Measurements from ENCODE around the gene MYO5B. TPM values are rescaled to one million over a fixed set of nuclear protein-coding genes. Genes with fewer than 3 reads are reported as not detected.
A peak's percentile ranks its signal among the peaks of the same experiment; 100 is the strongest.

The MYO5B gene
- total RNA-seq, 4 donors from 2014 or later, result 0.05 to 0.60 (median 0.35) TPM

DNA sequence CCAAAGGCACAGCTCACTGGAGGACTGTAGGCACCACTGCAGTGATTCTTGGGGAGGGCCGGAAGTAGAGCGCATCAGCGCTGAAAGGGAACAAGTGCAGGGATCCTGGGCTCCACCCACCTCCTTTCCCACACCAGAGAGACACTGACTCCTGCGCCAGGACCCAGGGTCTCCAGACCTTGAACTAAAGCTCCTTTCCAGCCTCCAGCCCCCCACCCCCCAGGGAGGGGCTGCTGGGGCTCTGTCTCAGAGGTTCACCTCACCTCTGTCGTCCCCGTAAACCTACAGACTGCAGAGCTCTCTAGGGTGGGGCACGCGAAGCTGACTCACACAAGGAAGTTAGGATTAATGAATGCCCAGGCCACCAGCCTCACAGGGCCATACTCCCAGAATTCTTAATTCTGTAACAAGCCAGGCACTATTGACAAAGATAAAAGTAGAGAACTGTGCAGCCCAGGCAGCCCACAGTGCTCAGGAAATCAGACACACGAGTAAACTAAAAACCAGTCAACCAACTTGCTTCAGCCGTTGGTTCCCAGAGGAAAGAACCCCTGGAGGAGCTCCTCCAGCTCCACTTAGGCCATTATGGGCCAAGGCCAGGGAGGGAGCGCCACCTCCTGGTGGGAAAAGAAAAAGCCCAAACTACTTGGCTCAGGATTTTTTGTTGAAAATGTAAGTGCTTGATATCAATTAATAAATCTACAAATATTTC, 336.5 kb downstream of the MYO5B start:
- peak in 1 of 2 donors; percentile 62 for ATAC-seq
- intact Hi-C loops (cut with DNase I; ENCODE audit: low total_unique reads), result loop anchor here (2.0 to 5.0 kb wide), 3 partner anchors 46 to 348 kb away; partner anchors contain the start of gene ACAA2

DNA sequence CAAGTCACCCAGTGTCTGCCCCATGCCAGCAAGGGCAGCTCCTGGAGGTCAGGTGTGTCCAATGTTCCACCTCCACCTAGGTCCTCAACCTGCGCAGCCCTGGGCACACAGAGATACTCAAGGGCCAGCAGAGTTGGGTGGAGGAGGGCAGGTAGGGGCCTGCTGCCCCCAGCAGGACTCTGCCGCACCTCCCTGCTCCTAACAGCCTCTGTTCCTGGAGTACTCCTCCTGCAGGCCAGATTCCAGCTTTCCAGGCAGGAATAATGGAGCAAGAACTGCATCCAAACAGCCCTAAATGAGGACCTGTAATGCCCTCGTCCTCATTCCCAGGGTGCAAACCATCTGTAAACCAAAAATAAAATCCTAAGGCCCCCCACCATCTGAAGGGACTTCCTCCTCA, 337.2 kb downstream of the MYO5B start:
- ATAC-seq, result no peak

More for the DNA sequence above, 336.5 kb downstream of the MYO5B start:
- Histone ChIP-seq H3K4me3 (no peak overlapping the region), H3K27ac (no peak overlapping the region), H3K27me3 (no peaks in the 10 kb centered on the region), H3K36me3 (no peaks in the 10 kb centered on the region), H3K4me1 (no peaks in the 10 kb centered on the region), H3K9me3 (no peaks in the 10 kb centered on the region)
- peak; percentile 10 to 33 for DNase-seq
- TF ChIP-seq POLR2A (IDR thresholded peaks at IDR 0.05), result no peak
- TF ChIP-seq, protein P1, sequence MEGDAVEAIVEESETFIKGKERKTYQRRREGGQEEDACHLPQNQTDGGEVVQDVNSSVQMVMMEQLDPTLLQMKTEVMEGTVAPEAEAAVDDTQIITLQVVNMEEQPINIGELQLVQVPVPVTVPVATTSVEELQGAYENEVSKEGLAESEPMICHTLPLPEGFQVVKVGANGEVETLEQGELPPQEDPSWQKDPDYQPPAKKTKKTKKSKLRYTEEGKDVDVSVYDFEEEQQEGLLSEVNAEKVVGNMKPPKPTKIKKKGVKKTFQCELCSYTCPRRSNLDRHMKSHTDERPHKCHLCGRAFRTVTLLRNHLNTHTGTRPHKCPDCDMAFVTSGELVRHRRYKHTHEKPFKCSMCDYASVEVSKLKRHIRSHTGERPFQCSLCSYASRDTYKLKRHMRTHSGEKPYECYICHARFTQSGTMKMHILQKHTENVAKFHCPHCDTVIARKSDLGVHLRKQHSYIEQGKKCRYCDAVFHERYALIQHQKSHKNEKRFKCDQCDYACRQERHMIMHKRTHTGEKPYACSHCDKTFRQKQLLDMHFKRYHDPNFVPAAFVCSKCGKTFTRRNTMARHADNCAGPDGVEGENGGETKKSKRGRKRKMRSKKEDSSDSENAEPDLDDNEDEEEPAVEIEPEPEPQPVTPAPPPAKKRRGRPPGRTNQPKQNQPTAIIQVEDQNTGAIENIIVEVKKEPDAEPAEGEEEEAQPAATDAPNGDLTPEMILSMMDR (IDR thresholded peaks at IDR 0.05 in 4 of 5, conservative IDR thresholded peaks at IDR 0.05 in 1 of 5), result peak; percentile 74 to 86 (median 83)
- in situ Hi-C loops (cut with MboI; ENCODE audit: low sequenced_read_pairs in 4 of 4), result loop anchor here (5.0 to 25.0 kb wide), 4 partner anchors 344 to 354 kb away; no protein-coding TSS in a partner anchor

DNA sequence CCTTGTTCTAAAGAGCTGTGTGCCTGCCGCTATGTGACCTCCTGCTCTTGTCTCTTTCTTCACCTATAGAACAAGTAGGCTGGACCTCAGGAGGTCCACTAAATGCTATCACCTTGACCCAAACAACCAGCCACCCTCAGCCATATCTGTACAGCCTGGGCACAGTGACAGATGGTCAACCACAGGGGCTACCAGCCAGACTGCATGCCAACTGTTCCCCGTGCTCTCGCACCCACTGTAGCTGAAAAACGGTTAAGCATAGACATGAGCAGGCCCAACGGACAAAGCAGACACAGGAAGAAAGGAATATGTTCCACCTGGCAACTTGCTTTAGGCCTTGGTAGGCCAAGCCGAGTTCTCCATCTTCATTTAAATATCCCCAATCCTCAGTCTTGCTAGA, 338.5 kb downstream of the MYO5B start:
- intact Hi-C loops (cut with DNase I; ENCODE audit: low total_unique reads), result loop anchor here (5.0 kb wide), 1 partner anchor 44 kb away; the partner anchor contains the start of gene ACAA2
- in situ Hi-C loops (cut with MboI; ENCODE audit: low sequenced_read_pairs in 4 of 4), result loop anchor here (5.0 to 25.0 kb wide), 4 partner anchors 342 to 352 kb away; no protein-coding TSS in a partner anchor
- Histone ChIP-seq H3K36me3 (no peaks in the 10 kb centered on the region), H3K27ac (no peak overlapping the region), H3K9me3 (no peaks in the 10 kb centered on the region), H3K4me1 (no peaks in the 10 kb centered on the region), H3K27me3 (no peaks in the 10 kb centered on the region), H3K4me3 (no peak overlapping the region)
- no peak for TF ChIP-seq POLR2A (IDR thresholded peaks at IDR 0.05)
- TF ChIP-seq, protein P1 (IDR thresholded peaks at IDR 0.05 in 4 of 5, conservative IDR thresholded peaks at IDR 0.05 in 1 of 5), result no peak
- no peak for ATAC-seq
- DNase-seq, result no peak

More for the DNA sequence above, 337.2 kb downstream of the MYO5B start:
- TF ChIP-seq POLR2A (IDR thresholded peaks at IDR 0.05), result no peak
- TF ChIP-seq, protein P1 (IDR thresholded peaks at IDR 0.05 in 4 of 5, conservative IDR thresholded peaks at IDR 0.05 in 1 of 5), result no peak
- no peak for DNase-seq
- Histone ChIP-seq H3K4me3 (no peak overlapping the region), H3K4me1 (no peaks in the 10 kb centered on the region), H3K27me3 (no peaks in the 10 kb centered on the region), H3K36me3 (no peaks in the 10 kb centered on the region), H3K9me3 (no peaks in the 10 kb centered on the region), H3K27ac (no peak overlapping the region)
- intact Hi-C loops (cut with DNase I; ENCODE audit: low total_unique reads), result loop anchor here (2.0 to 5.0 kb wide), 3 partner anchors 45 to 347 kb away; partner anchors contain the start of gene ACAA2
- in situ Hi-C loops (cut with MboI; ENCODE audit: low sequenced_read_pairs in 4 of 4), result loop anchor here (5.0 to 25.0 kb wide), 4 partner anchors 343 to 353 kb away; no protein-coding TSS in a partner anchor

DNA sequence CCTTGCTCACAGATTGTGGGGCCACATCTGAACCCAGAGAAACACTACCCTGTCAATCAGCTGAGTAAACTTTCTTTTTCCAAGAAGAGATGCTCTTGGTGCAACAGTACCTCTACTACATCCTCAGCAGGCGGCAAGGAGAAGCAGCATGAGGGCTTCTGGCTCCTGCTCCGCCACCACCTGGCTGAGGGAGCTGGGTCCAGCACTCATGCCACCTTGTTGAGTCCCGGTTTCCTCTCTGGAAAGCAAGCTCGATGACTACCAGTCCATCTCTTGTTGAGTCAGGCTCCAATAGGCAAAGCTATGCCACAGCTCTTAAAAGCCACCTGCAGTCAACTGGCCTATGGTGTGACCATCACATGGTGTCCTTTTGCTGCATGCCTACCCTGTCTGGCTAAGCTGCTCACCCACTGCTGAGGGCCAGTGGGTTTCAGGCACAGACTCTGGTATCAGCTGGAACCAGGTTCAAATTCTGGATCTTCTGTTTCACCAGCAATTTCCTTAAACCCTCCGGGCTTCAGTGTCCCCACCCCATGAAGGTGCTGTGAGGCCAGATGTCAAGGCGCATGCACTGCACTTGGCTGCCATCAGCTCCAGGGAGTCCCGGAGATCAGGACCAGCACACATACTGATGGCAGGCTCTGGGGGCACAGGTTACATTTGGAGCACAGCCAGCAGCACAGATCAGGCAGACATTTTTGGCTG, 339.1 kb downstream of the MYO5B start:
- intact Hi-C loops (cut with DNase I; ENCODE audit: low total_unique reads) (loop anchor here (5.0 kb wide), 1 partner anchor 44 kb away; the partner anchor contains the start of gene ACAA2), in situ Hi-C loops (cut with MboI; ENCODE audit: low sequenced_read_pairs in 4 of 4) (loop anchor here (5.0 to 25.0 kb wide), 4 partner anchors 341 to 351 kb away; no protein-coding TSS in a partner anchor)
- Histone ChIP-seq H3K27ac (no peak overlapping the region), H3K36me3 (no peaks in the 10 kb centered on the region), H3K27me3 (peaks cover 0 to 4% (median 0%) of the 10 kb centered on the region in 3 donors), H3K4me3 (no peak overlapping the region), H3K9me3 (no peaks in the 10 kb centered on the region), H3K4me1 (no peaks in the 10 kb centered on the region)
- ATAC-seq (no peak), DNase-seq (no peak)
- no peak for TF ChIP-seq POLR2A (IDR thresholded peaks at IDR 0.05)
- TF ChIP-seq, protein P1 (IDR thresholded peaks at IDR 0.05 in 4 of 5, conservative IDR thresholded peaks at IDR 0.05 in 1 of 5), result no peak
